HG02759 (cell line): ENCODE results near the gene CDK8.

ENCODE experiments used
- ATAC-seq: cut with Tn5 transposase; IDR thresholded peaks from one replicate; pipeline ENCODE4 v1.9.1; 2021; ENCODE audit warnings: mild to moderate bottlenecking, moderate library complexity; ENCODE audit not compliant: unreplicated experiment

The CDK8 gene

GRCh38 chr13:26435171-26435570 is 181.2 kb downstream of the CDK8 start:
- no peak for ATAC-seq

GRCh38 chr13:26435646-26436045 is 181.7 kb downstream of the CDK8 start:
- ATAC-seq: no peak

- no peak for ATAC-seq
Measured at GRCh38 chr13:26436914-26437313, 183.0 kb downstream of the CDK8 start.

- ATAC-seq: no peak
Measured at GRCh38 chr13:26440111-26440510, 186.2 kb downstream of the CDK8 start.

- no peak for ATAC-seq
Measured at GRCh38 chr13:26441476-26441875, 187.5 kb downstream of the CDK8 start.

GRCh38 chr13:26442541-26442940 is 188.6 kb downstream of the CDK8 start:
- ATAC-seq: no peak

GRCh38 chr13:26445092-26445491 is 191.2 kb downstream of the CDK8 start:
- no peak for ATAC-seq

GRCh38 chr13:26446751-26447150 is 192.8 kb downstream of the CDK8 start:
- no peak for ATAC-seq

GRCh38 chr13:26448032-26448431 is 194.1 kb downstream of the CDK8 start:
- no peak for ATAC-seq

- ATAC-seq: no peak
Measured at GRCh38 chr13:26449063-26449848, 195.3 kb downstream of the CDK8 start.
